A549 (cell line): Measurements from ENCODE around the gene CSNK2A1.
"Not testable (repeated sequence)": the region's sequence is repeated elsewhere in the genome, so short reads cannot be mapped to it uniquely, and the experiment has no call there.

Experiments used
- CEBPB ChIP-seq, 2 experiments: fragments of >200 bp in 1 of 2; sonication (Bioruptor Twin) in 1 of 2; formaldehyde crosslinking in 1 of 2; IDR thresholded peaks; 2 replicates each; pipeline ENCODE4 v1.6.1; 2012 to 2016
- CTCF ChIP-seq: fragments of >200 bp; sonication (Bioruptor Twin); formaldehyde crosslinking; IDR thresholded peaks from 3 replicates; pipeline ENCODE4 v1.5.1; 2016
- POLR2A ChIP-seq: IDR thresholded peaks from 2 replicates; pipeline ENCODE4 v1.6.1; 2012; ENCODE audit warnings: mild to moderate bottlenecking, low read length

DNA sequence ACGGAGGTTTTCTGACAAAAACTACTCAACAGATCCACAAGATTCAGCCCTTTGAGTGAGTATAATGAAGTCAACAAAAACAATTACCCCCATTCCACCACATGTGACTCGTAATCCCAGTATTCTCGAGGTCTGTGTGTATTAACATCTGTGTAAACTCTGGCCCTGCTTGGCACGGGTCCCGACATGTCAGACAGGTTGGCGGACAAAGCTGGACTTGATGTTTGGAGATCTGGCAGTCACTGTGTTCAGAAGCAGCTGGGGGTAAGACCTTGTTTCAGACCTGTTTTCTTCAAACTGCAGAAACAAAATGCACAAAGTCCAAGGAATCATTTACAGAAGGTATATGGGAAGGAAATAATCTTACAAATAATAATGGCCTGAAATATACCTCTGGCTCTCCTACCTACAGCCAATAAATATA, 35.2 kb downstream of the CSNK2A1 start:
- TF ChIP-seq CTCF; CEBPB (IDR thresholded peaks at IDR 0.05); POLR2A: not testable (repeated sequence)
